GM19455 (cell line): ENCODE results near the gene TYW5.
A peak's percentile ranks its signal among the peaks of the same experiment; 100 is the strongest.

Experiments
- ATAC-seq: cut with Tn5 transposase; IDR thresholded peaks from one replicate; pipeline ENCODE4 v1.9.1; 2021; ENCODE audit not compliant: unreplicated experiment

TYW5 gene

GRCh38 chr2:199955339-199956061 is at the start of gene TYW5, which contains the start of gene MAIP1:
TSS of gene TYW5 (minus strand) at chr2:199955491. CDS start at chr2:199955470, 21 bp downstream.
TSS of gene MAIP1 (plus strand) at chr2:199955582. CDS start at chr2:199955799, 217 bp downstream.
- ATAC-seq: peak; percentile 88

GRCh38 chr2:200003444-200003843 is 48.2 kb upstream of the TYW5 start:
- no peak for ATAC-seq

GRCh38 chr2:200000444-200001163 is 45.3 kb upstream of the TYW5 start:
- no peak for ATAC-seq

GRCh38 chr2:199999166-199999565 is 43.9 kb upstream of the TYW5 start:
- ATAC-seq: no peak

GRCh38 chr2:199997296-199997695 is 42.0 kb upstream of the TYW5 start:
- no peak for ATAC-seq

GRCh38 chr2:199994896-199995295 is 39.6 kb upstream of the TYW5 start:
- no peak for ATAC-seq

GRCh38 chr2:199994371-199994770 is 39.1 kb upstream of the TYW5 start:
- ATAC-seq: no peak

- ATAC-seq: no peak
Measured at GRCh38 chr2:199992296-199992695, 37.0 kb upstream of the TYW5 start.

GRCh38 chr2:199991691-199992090 is 36.4 kb upstream of the TYW5 start:
- ATAC-seq: no peak

GRCh38 chr2:199989822-199990221 is 34.5 kb upstream of the TYW5 start:
- no peak for ATAC-seq

GRCh38 chr2:199988151-199988550 is 32.9 kb upstream of the TYW5 start:
- ATAC-seq: no peak

GRCh38 chr2:199987586-199987985 is 32.3 kb upstream of the TYW5 start:
- no peak for ATAC-seq

- ATAC-seq: peak; percentile 83
Measured at GRCh38 chr2:199985625-199986207, 30.4 kb upstream of the TYW5 start.

- no peak for ATAC-seq
Measured at GRCh38 chr2:199984755-199985154, 29.5 kb upstream of the TYW5 start.

- no peak for ATAC-seq
Measured at GRCh38 chr2:199984159-199984558, 28.9 kb upstream of the TYW5 start.

- no peak for ATAC-seq
Measured at GRCh38 chr2:199983534-199983933, 28.2 kb upstream of the TYW5 start.

GRCh38 chr2:199982126-199982843 is 27.0 kb upstream of the TYW5 start:
- no peak for ATAC-seq

GRCh38 chr2:199979832-199980628 is 24.7 kb upstream of the TYW5 start:
- peak; percentile 54 for ATAC-seq

- ATAC-seq: no peak
Measured at GRCh38 chr2:199979398-199979797, 24.1 kb upstream of the TYW5 start.

- ATAC-seq: peak; percentile 58
Measured at GRCh38 chr2:199977984-199978415, 22.7 kb upstream of the TYW5 start.
